Esophagus squamous epithelium (tissue), 5 donors: ENCODE data around the gene GRXCR2. TPM values are rescaled to one million over a fixed set of nuclear protein-coding genes. Genes with fewer than 3 reads are reported as not detected.
A peak's percentile ranks its signal among the peaks of the same experiment; 100 is the strongest.
"Not testable (repeated sequence)": the region's sequence is repeated elsewhere in the genome, so short reads cannot be mapped to it uniquely, and the experiment has no call there.

Experiments used
- DNase-seq: peaks from one replicate; lab custom pipeline; 2025; lab: John Stamatoyannopoulos, UW
- H3K27ac ChIP-seq, 4 donors: fragments of 200-600 bp; sonication (generic); one replicate each; pipeline ENCODE4 v1.5.1; 2016 to 2019; ENCODE audit warnings: mild to moderate bottlenecking in 1 of 4
- H3K27me3 ChIP-seq, 4 donors: fragments of 200-600 bp; sonication (generic); 1 replicate in 3 of 4; 2 replicates in 1 of 4; pipeline versions ENCODE4 v1.5.1 to v1.6.0; 2017 to 2021; ENCODE audit warnings: antibody characterized with exemption in 1 of 4
- H3K36me3 ChIP-seq, 3 donors: fragments of 200-600 bp; sonication (generic); one replicate each; pipeline ENCODE4 v1.5.1; 2016 to 2019
- H3K4me1 ChIP-seq, 3 donors: fragments of 200-600 bp; sonication (generic); one replicate each; pipeline ENCODE4 v1.5.1; 2017 to 2019
- H3K4me3 ChIP-seq, 4 donors: fragments of 200-600 bp; sonication (generic); 1 replicate in 3 of 4; 2 replicates in 1 of 4; pipeline ENCODE4 v1.5.1; 2016 to 2019; ENCODE audit warnings: mild to moderate bottlenecking in 2 of 4, moderate library complexity in 1 of 4
- H3K9me3 ChIP-seq, 3 donors: fragments of 200-600 bp; sonication (generic); one replicate each; pipeline ENCODE4 v1.5.1; 2016 to 2019
- POLR2A ChIP-seq, 4 donors: fragments of 450-650 bp; IDR thresholded peaks; one replicate each; pipeline ENCODE4 v1.6.1; 2017; ENCODE audit warnings: antibody characterized with exemption in 4 of 4, mild to moderate bottlenecking in 4 of 4, moderate library complexity in 3 of 4
- WGBS, 2 donors: methylation state at CpG; one replicate each; pipeline ENCODE4 v1.1.5; 2018; 5-methylcytosine and 5-hydroxymethylcytosine counted together
- intact Hi-C: fragments of 100-400 bp; cut with DNase I; formaldehyde crosslinking; loops from one replicate; pipeline ENCODE4 v1.15.0; 2022
- total RNA-seq, 4 donors: library from RNA; depleted of rRNA; stranded (reverse); fragments of >200 nt; gene quantifications; one replicate each; pipeline ENCODE4 v1.1.0, GENCODE V29; 2016
- TF ChIP-seq, protein P1 (sequence below), 6 experiments: fragments of 450-650 bp in 4 of 6; fragments of 200-600 bp in 2 of 6; sonication (generic) in 2 of 6; IDR thresholded peaks; one replicate each; pipeline ENCODE4 v1.5.1; 2016 to 2019; ENCODE audit warnings: antibody characterized with exemption in 6 of 6, mild to moderate bottlenecking in 4 of 6, moderate library complexity in 4 of 6
- donor health status: DM: yes; HTN: yes; CAD: no.

GRXCR2 gene
- total RNA-seq, 4 donors from 2014 or later = not detected

DNA sequence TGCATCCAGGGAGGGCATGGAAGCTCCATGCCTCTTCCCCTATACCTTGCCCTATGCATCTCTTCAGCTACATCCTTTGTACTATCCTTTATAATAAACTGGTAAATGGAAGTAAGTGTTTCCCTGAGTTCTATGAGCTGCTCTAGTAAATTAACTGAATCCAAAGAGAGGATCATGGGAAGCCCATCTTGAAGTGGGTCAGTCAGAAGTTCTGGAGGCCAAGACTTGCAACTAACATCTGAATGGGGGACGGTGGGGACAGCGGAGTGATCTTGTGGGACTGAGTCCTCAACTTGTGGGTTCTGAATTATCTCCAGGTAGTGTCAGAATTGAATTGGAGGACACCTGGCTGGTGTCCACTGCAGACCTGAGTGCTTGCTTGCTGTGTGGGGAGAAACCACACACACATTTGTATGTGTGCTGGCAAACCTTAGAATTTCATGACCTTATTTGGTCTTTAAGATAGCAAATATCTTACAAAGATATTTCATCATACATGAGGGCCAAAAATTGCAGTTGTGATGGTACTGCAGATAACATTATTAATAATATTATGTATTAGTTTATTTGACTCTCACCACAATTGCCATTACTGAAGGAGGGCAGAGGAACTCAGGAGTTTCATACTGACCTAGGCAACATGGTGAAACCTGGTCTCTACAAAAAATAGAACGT, 32.2 kb downstream of the GRXCR2 start:
- Histone ChIP-seq H3K27me3 (no peaks in the 10 kb centered on the region), H3K36me3 (no peaks in the 10 kb centered on the region), H3K4me3 (no peak overlapping the region), H3K9me3 (no peaks in the 10 kb centered on the region), H3K4me1 (peaks cover 0 to 8% (median 4%) of the 10 kb centered on the region in 3 donors), H3K27ac (no peak overlapping the region)
- 76 to 82% methylated on average over 3 of the region's 3 CpGs for WGBS, 2 donors
- intact Hi-C loops = no loop called here
- no peak for TF ChIP-seq POLR2A (IDR thresholded peaks at IDR 0.05)
- TF ChIP-seq, protein P1, sequence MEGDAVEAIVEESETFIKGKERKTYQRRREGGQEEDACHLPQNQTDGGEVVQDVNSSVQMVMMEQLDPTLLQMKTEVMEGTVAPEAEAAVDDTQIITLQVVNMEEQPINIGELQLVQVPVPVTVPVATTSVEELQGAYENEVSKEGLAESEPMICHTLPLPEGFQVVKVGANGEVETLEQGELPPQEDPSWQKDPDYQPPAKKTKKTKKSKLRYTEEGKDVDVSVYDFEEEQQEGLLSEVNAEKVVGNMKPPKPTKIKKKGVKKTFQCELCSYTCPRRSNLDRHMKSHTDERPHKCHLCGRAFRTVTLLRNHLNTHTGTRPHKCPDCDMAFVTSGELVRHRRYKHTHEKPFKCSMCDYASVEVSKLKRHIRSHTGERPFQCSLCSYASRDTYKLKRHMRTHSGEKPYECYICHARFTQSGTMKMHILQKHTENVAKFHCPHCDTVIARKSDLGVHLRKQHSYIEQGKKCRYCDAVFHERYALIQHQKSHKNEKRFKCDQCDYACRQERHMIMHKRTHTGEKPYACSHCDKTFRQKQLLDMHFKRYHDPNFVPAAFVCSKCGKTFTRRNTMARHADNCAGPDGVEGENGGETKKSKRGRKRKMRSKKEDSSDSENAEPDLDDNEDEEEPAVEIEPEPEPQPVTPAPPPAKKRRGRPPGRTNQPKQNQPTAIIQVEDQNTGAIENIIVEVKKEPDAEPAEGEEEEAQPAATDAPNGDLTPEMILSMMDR (IDR thresholded peaks at IDR 0.05) = no peak
- no peak for DNase-seq

DNA sequence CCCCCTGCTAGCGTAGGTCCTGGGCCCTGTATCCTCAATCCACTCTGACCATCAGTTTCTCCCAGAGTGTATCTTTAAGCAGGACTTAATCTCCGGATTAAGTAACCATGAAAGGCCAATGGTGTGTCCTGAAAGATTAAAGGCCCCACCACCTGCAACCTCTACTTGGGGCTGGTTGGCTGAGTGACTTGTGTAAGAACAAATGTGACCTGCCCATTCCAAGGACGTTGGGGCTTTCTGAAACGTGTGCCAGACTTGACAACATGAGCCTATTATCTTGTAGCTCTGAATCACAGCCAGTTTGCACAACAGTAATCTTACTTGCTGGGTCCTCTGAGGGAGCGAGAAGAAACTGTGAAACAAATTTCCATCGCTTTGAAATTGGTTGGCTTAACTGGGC, 34.5 kb downstream of the GRXCR2 start:
- no peaks in the 10 kb centered on the region for H3K27me3 ChIP-seq
- peaks cover 0 to 25% (median 5%) of the 10 kb centered on the region in 3 donors for H3K4me1 ChIP-seq
- TF ChIP-seq POLR2A (IDR thresholded peaks at IDR 0.05) = no peak
- TF ChIP-seq, protein P1 (IDR thresholded peaks at IDR 0.05) = no peak
- DNase-seq = no peak
- 65 to 73% methylated on average over 6 of the region's 6 CpGs for WGBS, 2 donors
- intact Hi-C loops = no loop called here
- no peak overlapping the region for H3K4me3 ChIP-seq
- H3K36me3 ChIP-seq = no peaks in the 10 kb centered on the region
- H3K9me3 ChIP-seq = no peaks in the 10 kb centered on the region
- no peak overlapping the region for H3K27ac ChIP-seq

DNA sequence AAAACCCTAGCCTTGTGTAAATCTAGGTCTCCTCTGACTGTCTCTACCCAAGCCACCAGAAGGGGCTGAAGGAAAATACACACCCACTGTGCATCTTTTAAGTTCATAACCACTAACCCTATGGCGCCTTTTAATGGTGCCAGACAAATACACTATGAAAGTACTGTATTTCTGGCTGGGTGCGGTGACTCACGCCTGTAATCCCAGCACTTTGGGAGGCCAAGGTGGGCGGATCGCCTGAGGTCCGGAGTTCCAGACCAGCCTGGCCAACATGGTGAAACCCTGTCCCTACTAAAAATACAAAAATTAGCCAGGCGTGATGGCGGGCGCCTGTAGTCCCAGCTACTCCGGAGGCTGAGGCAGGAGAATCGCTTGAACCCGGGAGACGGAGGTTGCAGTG, 36.6 kb downstream of the GRXCR2 start:
- H3K36me3 ChIP-seq, DNase-seq, H3K9me3 ChIP-seq, intact Hi-C loops, H3K27ac ChIP-seq, H3K27me3 ChIP-seq: not testable (repeated sequence)
- WGBS, 2 donors = 89 to 98% methylated on average over 12 to 13 of the region's 13 CpGs
- Histone ChIP-seq H3K4me1 (peaks cover 0 to 35% (median 7%) of the 10 kb centered on the region in 3 donors), H3K4me3 (peak overlapping the region in 1 of 4 donors; percentile 76)

DNA sequence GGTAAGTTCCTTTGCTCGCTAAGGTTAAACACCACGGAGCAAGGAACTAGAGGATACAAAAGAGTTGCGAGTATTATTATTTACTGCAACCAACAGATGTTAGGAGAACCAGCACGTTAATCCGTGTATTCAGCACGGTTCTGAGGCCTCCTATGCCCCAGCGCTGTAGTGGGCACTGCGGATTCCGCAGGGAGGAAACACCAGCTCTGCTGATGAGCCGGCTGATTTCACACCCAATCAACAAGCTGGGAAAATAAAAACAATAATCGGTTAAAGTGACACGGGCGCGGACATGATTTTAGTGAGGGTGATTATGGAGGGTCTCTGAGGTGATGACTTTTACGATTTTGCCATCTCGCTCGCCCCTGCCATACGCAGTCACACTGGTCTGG, 37.0 kb downstream of the GRXCR2 start:
- peak overlapping the region; percentile 37 to 76 (median 59) for H3K4me3 ChIP-seq
- WGBS, 2 donors = 64 to 65% methylated on average over 16 to 18 of the region's 18 CpGs
- no peaks in the 10 kb centered on the region for H3K9me3 ChIP-seq
- H3K4me1 ChIP-seq = peaks cover 0 to 39% (median 11%) of the 10 kb centered on the region in 3 donors
- DNase-seq = no peak
- no peaks in the 10 kb centered on the region for H3K27me3 ChIP-seq
- TF ChIP-seq POLR2A (IDR thresholded peaks at IDR 0.05) = no peak
- TF ChIP-seq, protein P1 (IDR thresholded peaks at IDR 0.05) = no peak
- no peaks in the 10 kb centered on the region for H3K36me3 ChIP-seq
- intact Hi-C loops = no loop called here
- peak overlapping the region; percentile 64 to 78 (median 74) for H3K27ac ChIP-seq

DNA sequence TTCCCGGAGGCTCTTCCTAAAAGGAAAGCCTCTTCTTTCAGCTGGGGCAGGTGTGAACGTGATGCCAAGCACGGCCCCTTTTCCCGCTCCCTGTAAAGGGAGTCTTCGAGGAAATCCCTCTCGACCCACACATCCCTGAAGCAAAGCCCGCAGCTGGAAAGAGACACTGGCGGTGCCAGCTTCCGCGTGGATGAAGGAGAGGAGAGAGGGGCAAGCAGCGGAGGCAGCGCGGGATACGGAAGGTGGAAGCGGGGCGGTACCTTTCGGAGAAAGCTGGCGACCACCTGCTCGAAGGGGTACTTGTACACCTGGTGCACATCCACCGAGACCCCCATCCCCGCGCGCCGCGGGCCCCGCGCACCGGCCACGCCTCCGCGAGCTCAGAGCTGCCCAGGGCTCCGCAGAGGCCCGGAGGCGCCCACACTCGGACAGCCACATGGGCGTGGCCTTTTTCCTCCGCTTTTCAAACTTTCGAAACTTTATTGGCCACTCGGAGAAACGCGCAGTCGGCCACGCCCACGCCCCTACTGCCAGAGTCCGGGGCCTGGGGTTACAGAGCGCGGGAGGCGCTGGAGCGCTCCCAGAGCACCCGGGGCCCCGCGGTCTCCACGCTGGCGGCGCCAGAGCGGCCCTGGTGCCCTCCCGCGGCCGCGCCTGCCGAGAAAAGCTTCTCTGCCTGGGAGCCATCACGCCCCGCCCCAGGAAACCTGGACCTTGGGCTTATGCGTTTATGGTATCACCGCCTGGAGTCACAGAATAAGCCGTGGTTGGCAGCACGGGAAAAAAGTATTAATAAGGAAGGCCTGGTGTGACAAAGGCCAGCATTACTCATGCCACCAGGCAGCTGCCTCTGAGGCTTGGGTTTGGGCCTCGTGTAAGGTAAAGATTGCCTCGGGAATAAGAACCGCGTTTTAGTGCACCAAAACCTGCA, 37.6 kb downstream of the GRXCR2 start, which contains the start of gene PRELID2:
PRELID2 (minus strand) TSS at position 426 of the 931 bp plus-strand sequence; CDS start at position 335, 91 bp downstream.
- Histone ChIP-seq H3K4me1 (peaks cover 0 to 46% (median 13%) of the 10 kb centered on the region in 3 donors), H3K4me3 (peak within 1 kb of the TSS; percentile 37 to 76 (median 59)), H3K9me3 (no peaks in the 10 kb centered on the region), H3K36me3 (no peaks in the 10 kb centered on the region), H3K27me3 (no peaks in the 10 kb centered on the region), H3K27ac (peak within 1 kb of the TSS; percentile 64 to 78 (median 74))
- intact Hi-C loops = no loop called here
- peak in 2 of 4 donors; percentile 43 to 59 for TF ChIP-seq POLR2A (IDR thresholded peaks at IDR 0.05)
- TF ChIP-seq, protein P1 (IDR thresholded peaks at IDR 0.05) = peak in 1 of 6 experiments; percentile 16
- DNase-seq = peak; percentile 10
- WGBS, 2 donors = 1 to 6% methylated on average over 17 to 20 of the region's 71 CpGs
